ENCODE data around the gene RABGAP1L.
"Not testable (repeated sequence)": the region's sequence is repeated elsewhere in the genome, so short reads cannot be mapped to it uniquely, and the experiment has no call there.

Gene RABGAP1L

GRCh38 chr1:174326278-174326677, 167.0 kb downstream of the RABGAP1L start:
- DNase-seq (ENCODE audit: extremely low spot score), result no peak
- POLR2A ChIA-PET, result no interaction called here
- CTCF ChIA-PET, result no interaction called here
- no peak for TF ChIP-seq CTCF (IDR thresholded peaks at IDR 0.05; ENCODE audit: control extremely low read depth, extremely low read depth, low read depth, missing control alignments)

- POLR2A ChIA-PET, result no interaction called here
- CTCF ChIA-PET, result interaction anchor here (1.6 kb wide), 1 partner anchor 61 kb away, joined by 4 read pairs; no protein-coding TSS in a partner anchor
- TF ChIP-seq CTCF (IDR thresholded peaks at IDR 0.05; ENCODE audit: control extremely low read depth, extremely low read depth, low read depth, missing control alignments), result no peak
- DNase-seq (ENCODE audit: extremely low spot score), result no peak
Measured at GRCh38 chr1:174333437-174333836, 174.1 kb downstream of the RABGAP1L start.

- no peak for TF ChIP-seq CTCF (IDR thresholded peaks at IDR 0.05; ENCODE audit: control extremely low read depth, extremely low read depth, low read depth, missing control alignments)
- ChIA-PET CTCF (interaction anchor here (0.9 to 1.2 kb wide), 2 partner anchors 75 to 172 kb away, joined by 3 read pairs; no protein-coding TSS in a partner anchor), POLR2A (no interaction called here)
- DNase-seq (ENCODE audit: extremely low spot score), result no peak
Measured at GRCh38 chr1:174337000-174337681, 177.8 kb downstream of the RABGAP1L start.

GRCh38 chr1:174340404-174340803, 181.1 kb downstream of the RABGAP1L start:
- DNase-seq (ENCODE audit: extremely low spot score); POLR2A ChIA-PET; CTCF ChIA-PET: not testable (repeated sequence)

- DNase-seq (ENCODE audit: extremely low spot score), result no peak
- TF ChIP-seq CTCF (IDR thresholded peaks at IDR 0.05; ENCODE audit: control extremely low read depth, extremely low read depth, low read depth, missing control alignments), result no peak
- CTCF ChIA-PET, result no interaction called here
Measured at GRCh38 chr1:174344162-174344561, 184.8 kb downstream of the RABGAP1L start.

GRCh38 chr1:174352117-174352516, 192.8 kb downstream of the RABGAP1L start:
- CTCF ChIA-PET, result no interaction called here
- POLR2A ChIA-PET, result no interaction called here
- TF ChIP-seq CTCF (IDR thresholded peaks at IDR 0.05; ENCODE audit: control extremely low read depth, extremely low read depth, low read depth, missing control alignments), result no peak
- no peak for DNase-seq (ENCODE audit: extremely low spot score)

More at GRCh38 chr1:174344162-174344561, 184.8 kb downstream of the RABGAP1L start:
- POLR2A ChIA-PET, result no interaction called here

GRCh38 chr1:174352883-174353608, 193.7 kb downstream of the RABGAP1L start:
- no peak for TF ChIP-seq CTCF (IDR thresholded peaks at IDR 0.05; ENCODE audit: control extremely low read depth, extremely low read depth, low read depth, missing control alignments)
- POLR2A ChIA-PET, result no interaction called here
- no peak for DNase-seq (ENCODE audit: extremely low spot score)

More at GRCh38 chr1:174352883-174353608, 193.7 kb downstream of the RABGAP1L start:
- CTCF ChIA-PET, result no interaction called here
